Uterus (tissue), 4 donors: ENCODE results near the gene PDLIM7. TPM values are rescaled to one million over a fixed set of nuclear protein-coding genes. Genes with fewer than 3 reads are reported as not detected.

Experiments used
- DNase-seq, 2 donors: peaks; one replicate each; pipeline ENCODE4 v3.0.0-alpha.2; 2019 to 2020
- H3K27ac ChIP-seq, 2 donors: fragments of 200-600 bp; sonication (generic); 1 replicate in 1 of 2; 2 replicates in 1 of 2; pipeline ENCODE4 v1.5.1; 2016 to 2018
- H3K27me3 ChIP-seq, 2 donors: fragments of 200-600 bp; sonication (generic); one replicate each; pipeline ENCODE4 v1.5.1; 2018 to 2019; ENCODE audit warnings: control low read depth in 1 of 2
- H3K36me3 ChIP-seq, 2 donors: fragments of 200-600 bp; sonication (generic); one replicate each; pipeline ENCODE4 v1.5.1; 2019; ENCODE audit warnings: control low read depth in 1 of 2
- H3K4me1 ChIP-seq, 2 donors: fragments of 200-600 bp; sonication (generic); one replicate each; pipeline ENCODE4 v1.5.1; 2018 to 2019; ENCODE audit warnings: control low read depth in 1 of 2
- H3K4me3 ChIP-seq, 2 donors: fragments of 200-600 bp; sonication (generic); 1 replicate in 1 of 2; 2 replicates in 1 of 2; pipeline ENCODE4 v1.5.1; 2018 to 2019; ENCODE audit warnings: mild to moderate bottlenecking in 1 of 2
- H3K9me3 ChIP-seq, 2 donors: fragments of 200-600 bp; sonication (generic); one replicate each; pipeline ENCODE4 v1.5.1; 2019; ENCODE audit warnings: control low read depth in 1 of 2
- CTCF ChIP-seq, 4 experiments: fragments of 200-600 bp in 2 of 4; fragments of 450-650 bp in 2 of 4; sonication (generic) in 2 of 4; IDR thresholded peaks; one replicate each; pipeline ENCODE4 v1.5.1; 2016 to 2019; ENCODE audit warnings: antibody characterized with exemption in 4 of 4, mild to moderate bottlenecking in 2 of 4, moderate library complexity in 1 of 4
- POLR2A ChIP-seq, 2 donors: fragments of 450-650 bp; IDR thresholded peaks; one replicate each; pipeline ENCODE4 v1.6.1; 2016; ENCODE audit warnings: antibody characterized with exemption in 2 of 2, mild to moderate bottlenecking in 1 of 2, moderate library complexity in 1 of 2
- intact Hi-C: fragments of 100-400 bp; cut with DNase I; formaldehyde crosslinking; loops from one replicate; pipeline ENCODE4 v1.15.1; 2023; ENCODE audit warnings: low total_unique reads
- total RNA-seq, 4 donors: library from RNA; depleted of rRNA in 3 of 4; stranded (reverse); fragments of >200 nt in 3 of 4; gene quantifications; one replicate each; pipeline versions ENCODE4 v1.1.0 to v1.2.4, GENCODE V29; 2014 to 2023
- donor health status: DM: yes; HTN: yes; CAD: no.

The PDLIM7 gene
- total RNA-seq, 4 donors from 2014 or later = 102 to 543 (median 193) TPM

- Histone ChIP-seq H3K4me1 (peaks cover 3 to 12% of the 10 kb centered on the region in 2 donors), H3K27me3 (no peaks in the 10 kb centered on the region), H3K36me3 (no peaks in the 10 kb centered on the region), H3K9me3 (no peaks in the 10 kb centered on the region), H3K27ac (no peak overlapping the region), H3K4me3 (no peak overlapping the region)
- TF ChIP-seq POLR2A (IDR thresholded peaks at IDR 0.05) = no peak
- TF ChIP-seq CTCF (IDR thresholded peaks at IDR 0.05) = no peak
- intact Hi-C loops = loop anchor here (5.0 kb wide), 2 partner anchors 93 to 113 kb away; partner anchors contain the start of gene F12
- DNase-seq = no peak
Measured at GRCh38 chr5:177499842-177500241, 2.4 kb upstream of the PDLIM7 start.

GRCh38 chr5:177498013-177498787 is 796 bp upstream of the PDLIM7 start:
- H3K4me3 ChIP-seq = peak overlapping the region; percentile 64 to 74
- peak in 1 of 4 experiments; percentile 0 for TF ChIP-seq CTCF (IDR thresholded peaks at IDR 0.05)
- TF ChIP-seq POLR2A (IDR thresholded peaks at IDR 0.05) = no peak
- H3K36me3 ChIP-seq = no peaks in the 10 kb centered on the region
- H3K4me1 ChIP-seq = peaks cover 17 to 27% of the 10 kb centered on the region in 2 donors
- peak in 1 of 2 donors; percentile 59 for DNase-seq
- intact Hi-C loops = no loop called here
- no peaks in the 10 kb centered on the region for H3K9me3 ChIP-seq
- no peaks in the 10 kb centered on the region for H3K27me3 ChIP-seq
- H3K27ac ChIP-seq = peak overlapping the region; percentile 97 to 98

- TF ChIP-seq CTCF (IDR thresholded peaks at IDR 0.05) = no peak
- peak; percentile 75 to 78 for TF ChIP-seq POLR2A (IDR thresholded peaks at IDR 0.05)
- Histone ChIP-seq H3K4me1 (peaks cover 17 to 41% of the 10 kb centered on the region in 2 donors), H3K9me3 (no peaks in the 10 kb centered on the region), H3K4me3 (peak overlapping the region; percentile 64 to 74), H3K27ac (peak overlapping the region; percentile 97 to 98), H3K27me3 (no peaks in the 10 kb centered on the region), H3K36me3 (no peaks in the 10 kb centered on the region)
- DNase-seq = peak; percentile 89 to 93
- intact Hi-C loops = no loop called here
Measured at GRCh38 chr5:177496727-177497291, 595 bp downstream of the PDLIM7 start.

- peak in 2 of 4 experiments; percentile 23 to 36 for TF ChIP-seq CTCF (IDR thresholded peaks at IDR 0.05)
- TF ChIP-seq POLR2A (IDR thresholded peaks at IDR 0.05) = no peak
- DNase-seq = peak; percentile 50 to 63
- Histone ChIP-seq H3K27ac (peak overlapping the region; percentile 97 to 98), H3K4me1 (peaks cover 17 to 44% of the 10 kb centered on the region in 2 donors), H3K4me3 (peak overlapping the region; percentile 64 to 74), H3K27me3 (no peaks in the 10 kb centered on the region), H3K9me3 (no peaks in the 10 kb centered on the region), H3K36me3 (no peaks in the 10 kb centered on the region)
- intact Hi-C loops = no loop called here
Measured at GRCh38 chr5:177496070-177496726, 1.2 kb downstream of the PDLIM7 start.
